DND-41 (cell line): Measurements from ENCODE around the gene SEPTIN5.

Experiments used
- ATAC-seq: fragments of 200-7000 bp; cut with Tn5 transposase; 3 replicates; pipeline ENCODE4 v1.9.1; 2021; ENCODE audit warnings: low read depth; ENCODE audit not compliant: insufficient read depth
- DNase-seq: peaks from one replicate; pipeline ENCODE4 v3.0.0-alpha.2; 2020
- H2AFZ ChIP-seq: 2 replicates; pipeline ENCODE4 v1.6.0; 2012; ENCODE audit warnings: low read depth, low read length
- H3K27ac ChIP-seq: 2 replicates; pipeline ENCODE4 v1.5.1; 2012; ENCODE audit warnings: low read length, inconsistent platforms
- H3K27me3 ChIP-seq: fragments of 200-600 bp; sonication (generic); 2 replicates; pipeline ENCODE4 v1.6.0; 2012; ENCODE audit warnings: low read length, mild to moderate bottlenecking, inconsistent platforms; ENCODE audit not compliant: insufficient read depth, poor library complexity
- H3K36me3 ChIP-seq: 2 replicates; pipeline ENCODE4 v1.5.1; 2012; ENCODE audit warnings: low read length, inconsistent platforms; ENCODE audit not compliant: insufficient read depth
- H3K4me1 ChIP-seq: 2 replicates; pipeline ENCODE4 v1.5.1; 2012; ENCODE audit warnings: mild to moderate bottlenecking, low read length; ENCODE audit not compliant: insufficient read depth
- H3K4me2 ChIP-seq: 2 replicates; pipeline ENCODE4 v1.6.0; 2012; ENCODE audit warnings: mild to moderate bottlenecking, moderate library complexity, low read length, inconsistent platforms; ENCODE audit not compliant: insufficient read depth
- H3K4me3 ChIP-seq, 2 experiments: fragments of 200-600 bp in 1 of 2; shearing (Covaris generic) in 1 of 2; 2 replicates each; pipeline ENCODE4 v1.5.1; 2012 to 2016; ENCODE audit warnings: inconsistent platforms in 2 of 2, low read length in 2 of 2, mild to moderate bottlenecking in 2 of 2, low read depth in 1 of 2, moderate library complexity in 1 of 2
- H3K79me2 ChIP-seq: 2 replicates; pipeline ENCODE4 v1.6.0; 2012; ENCODE audit warnings: low read length, inconsistent platforms; ENCODE audit not compliant: insufficient read depth
- H3K9ac ChIP-seq: 2 replicates; pipeline ENCODE4 v1.6.0; 2012; ENCODE audit warnings: low read depth, mild to moderate bottlenecking, inconsistent platforms, low read length, moderate library complexity
- H3K9me3 ChIP-seq: 2 replicates; pipeline ENCODE4 v1.5.1; 2012; ENCODE audit warnings: low read length, moderate library complexity, mild to moderate bottlenecking, inconsistent platforms; ENCODE audit not compliant: insufficient read depth, severe bottlenecking
- H4K20me1 ChIP-seq: 2 replicates; pipeline ENCODE4 v1.6.0; 2012; ENCODE audit warnings: low read length; ENCODE audit not compliant: insufficient read depth
- EZH2 ChIP-seq: IDR thresholded peaks from 3 replicates; pipeline ENCODE4 v1.6.1; 2012; ENCODE audit warnings: borderline replicate concordance, low read depth, mild to moderate bottlenecking, moderate library complexity, low read length, inconsistent platforms; ENCODE audit not compliant: severe bottlenecking
- TF ChIP-seq, protein P1 (sequence below): IDR thresholded peaks from 2 replicates; pipeline ENCODE4 v1.5.1; 2012; ENCODE audit warnings: borderline replicate concordance, low read length, moderate library complexity, mild to moderate bottlenecking; ENCODE audit not compliant: poor library complexity, severe bottlenecking; ENCODE audit errors: extremely low read depth

The SEPTIN5 gene

DNA sequence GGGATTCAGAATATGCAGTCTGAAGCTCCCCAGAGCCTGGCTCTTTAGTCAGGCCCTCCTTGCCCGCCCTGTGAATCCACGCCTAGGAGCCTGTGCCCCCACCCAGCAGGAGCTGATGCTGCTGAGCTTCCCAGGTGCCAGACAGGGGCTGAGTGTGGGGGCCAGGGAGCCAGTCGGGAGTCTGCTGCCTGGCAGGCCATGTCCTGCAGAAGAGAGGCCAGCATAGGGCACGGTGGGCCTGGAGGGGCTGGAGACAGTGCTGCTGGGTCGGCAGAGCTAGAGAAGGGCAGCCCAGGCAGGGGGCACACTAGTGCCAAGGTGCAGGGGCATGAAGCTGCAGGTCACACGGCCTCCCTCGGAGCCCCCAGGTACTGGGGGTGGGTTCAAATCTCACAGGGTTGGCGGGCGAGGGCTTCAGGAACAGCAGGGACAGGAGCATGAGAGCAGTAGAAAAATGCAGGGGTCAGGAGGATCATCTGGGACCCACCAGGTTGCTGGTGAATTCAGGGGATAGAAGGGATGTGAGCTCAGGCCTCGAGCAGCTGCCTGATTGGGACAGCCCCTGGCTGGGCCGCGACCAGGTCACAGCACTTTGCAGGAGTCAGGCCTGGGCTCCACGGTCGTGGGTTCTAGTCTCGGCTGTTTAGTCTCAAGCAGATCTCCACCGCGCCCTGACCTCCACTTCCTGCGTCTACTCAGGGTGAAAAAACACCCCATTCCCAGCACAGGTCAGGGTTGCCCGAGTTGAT lies 4.1 kb upstream of the SEPTIN5 start:
- H3K36me3 ChIP-seq: no peaks in the 10 kb centered on the region
- no peaks in the 10 kb centered on the region for H3K9me3 ChIP-seq
- no peaks in the 10 kb centered on the region; the same call in none of the 2 replicates for H4K20me1 ChIP-seq
- H3K4me2 ChIP-seq: no peak overlapping the region
- no peak overlapping the region for H3K4me3 ChIP-seq
- H3K4me1 ChIP-seq: no peaks in the 10 kb centered on the region
- DNase-seq (no peak), ATAC-seq (no peak)
- H3K27ac ChIP-seq: no peak overlapping the region
- no peaks in the 10 kb centered on the region for H3K27me3 ChIP-seq
- no peaks in the 10 kb centered on the region for H3K79me2 ChIP-seq
- TF ChIP-seq, protein P1, sequence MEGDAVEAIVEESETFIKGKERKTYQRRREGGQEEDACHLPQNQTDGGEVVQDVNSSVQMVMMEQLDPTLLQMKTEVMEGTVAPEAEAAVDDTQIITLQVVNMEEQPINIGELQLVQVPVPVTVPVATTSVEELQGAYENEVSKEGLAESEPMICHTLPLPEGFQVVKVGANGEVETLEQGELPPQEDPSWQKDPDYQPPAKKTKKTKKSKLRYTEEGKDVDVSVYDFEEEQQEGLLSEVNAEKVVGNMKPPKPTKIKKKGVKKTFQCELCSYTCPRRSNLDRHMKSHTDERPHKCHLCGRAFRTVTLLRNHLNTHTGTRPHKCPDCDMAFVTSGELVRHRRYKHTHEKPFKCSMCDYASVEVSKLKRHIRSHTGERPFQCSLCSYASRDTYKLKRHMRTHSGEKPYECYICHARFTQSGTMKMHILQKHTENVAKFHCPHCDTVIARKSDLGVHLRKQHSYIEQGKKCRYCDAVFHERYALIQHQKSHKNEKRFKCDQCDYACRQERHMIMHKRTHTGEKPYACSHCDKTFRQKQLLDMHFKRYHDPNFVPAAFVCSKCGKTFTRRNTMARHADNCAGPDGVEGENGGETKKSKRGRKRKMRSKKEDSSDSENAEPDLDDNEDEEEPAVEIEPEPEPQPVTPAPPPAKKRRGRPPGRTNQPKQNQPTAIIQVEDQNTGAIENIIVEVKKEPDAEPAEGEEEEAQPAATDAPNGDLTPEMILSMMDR: no peak
- TF ChIP-seq EZH2: no peak
- no peak overlapping the region for H3K9ac ChIP-seq
- no peak overlapping the region for H2AFZ ChIP-seq

DNA sequence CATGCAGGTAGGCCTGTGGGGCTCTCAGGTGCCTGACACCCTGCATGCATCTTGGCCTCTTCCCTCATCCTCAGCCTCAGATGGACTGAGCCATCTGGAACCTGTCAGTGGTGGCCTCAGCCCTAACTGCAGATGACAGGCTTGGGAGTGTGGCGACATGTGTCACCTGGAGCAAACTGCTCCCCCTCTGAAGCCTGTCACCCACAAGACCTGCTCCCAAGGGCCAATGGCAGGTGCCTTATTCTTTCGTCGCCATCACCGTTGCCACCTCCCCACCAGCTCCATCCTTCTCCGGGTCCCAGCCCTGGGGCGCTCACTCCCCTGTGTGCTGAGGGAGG lies 3.6 kb upstream of the SEPTIN5 start:
- Histone ChIP-seq H3K4me3 (no peak overlapping the region), H3K27ac (no peak overlapping the region), H2AFZ (no peak overlapping the region), H3K9me3 (no peaks in the 10 kb centered on the region), H3K4me2 (no peak overlapping the region), H3K36me3 (no peaks in the 10 kb centered on the region), H3K4me1 (no peaks in the 10 kb centered on the region), H3K79me2 (no peaks in the 10 kb centered on the region), H3K27me3 (no peaks in the 10 kb centered on the region), H4K20me1 (no peaks in the 10 kb centered on the region; the same call in none of the 2 replicates), H3K9ac (no peak overlapping the region)
- no peak for ATAC-seq
- TF ChIP-seq, protein P1: no peak
- TF ChIP-seq EZH2: no peak
- DNase-seq: no peak

DNA sequence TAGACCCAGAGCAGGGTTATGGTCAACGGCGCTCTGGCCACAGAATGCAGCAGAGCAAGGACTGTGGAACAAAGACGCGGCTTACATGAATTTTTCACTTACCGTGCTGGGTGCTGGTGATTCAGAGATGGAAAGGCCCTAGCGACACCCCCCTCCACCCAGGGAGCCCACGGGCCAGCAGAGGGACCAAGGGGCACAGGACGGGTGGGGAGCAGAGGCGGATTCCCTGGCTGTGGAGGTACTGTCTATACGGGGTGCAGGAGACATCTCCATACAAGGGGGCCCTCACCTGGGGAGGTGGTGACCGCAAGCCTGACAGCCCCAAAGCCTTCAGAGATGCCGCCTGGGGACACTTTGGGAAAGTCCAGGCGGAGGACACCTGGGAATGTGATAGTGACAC lies 1.1 kb upstream of the SEPTIN5 start:
- no peaks in the 10 kb centered on the region for H3K9me3 ChIP-seq
- no peaks in the 10 kb centered on the region for H3K79me2 ChIP-seq
- H3K4me2 ChIP-seq: no peak overlapping the region
- H4K20me1 ChIP-seq: no peaks in the 10 kb centered on the region; the same call in none of the 2 replicates
- H3K4me1 ChIP-seq: peaks cover 9% of the 10 kb centered on the region
- no peak overlapping the region for H3K27ac ChIP-seq
- H3K27me3 ChIP-seq: no peaks in the 10 kb centered on the region
- TF ChIP-seq, protein P1: no peak
- no peak for TF ChIP-seq EZH2
- ATAC-seq (no peak), DNase-seq (no peak)
- no peaks in the 10 kb centered on the region for H3K36me3 ChIP-seq
- no peak overlapping the region for H2AFZ ChIP-seq
- H3K4me3 ChIP-seq: no peak overlapping the region
- H3K9ac ChIP-seq: no peak overlapping the region
